ENCODE data around the gene CEP112. TPM values are rescaled to one million over a fixed set of nuclear protein-coding genes. Genes with fewer than 3 reads are reported as not detected.

CEP112 gene
- total and polyA plus RNA-seq, 4 donors, result 5.9 to 32.9 (median 18.8) TPM

GRCh38 chr17:65742403-65743307, 449.3 kb downstream of the CEP112 start:
- DNase-seq (no peak), ATAC-seq (ENCODE audit: insufficient read depth, low FRiP score) (peak; percentile 75)
- no peaks in the 10 kb centered on the region for H3K27me3 ChIP-seq (ENCODE audit: control insufficient read depth in 3 of 3, insufficient read depth in 3 of 3, low read length in 2 of 3)
- no peak for TF ChIP-seq CTCF (IDR thresholded peaks at IDR 0.05; ENCODE audit: control extremely low read depth, extremely low read depth)
- H3K27ac ChIP-seq (ENCODE audit: low read depth in 1 of 2, low read length in 1 of 2), result peak overlapping the region in 1 of 2 donors; percentile 65
- 51 to 77% methylated on average over 6 of the region's 6 CpGs for WGBS, 2 donors
- H3K9me3 ChIP-seq (ENCODE audit: control insufficient read depth in 4 of 4, insufficient read depth in 3 of 4, low read length in 3 of 4), result peaks cover 0 to 3% (median under 1%) of the 10 kb centered on the region in 4 donors
- H3K9ac ChIP-seq (ENCODE audit: insufficient read depth in 1 of 2, low read length in 2 of 2), result no peak overlapping the region
- peaks cover 0 to 5% (median 0%) of the 10 kb centered on the region in 5 donors for H3K4me1 ChIP-seq (ENCODE audit: control insufficient read depth in 5 of 5, insufficient read depth in 5 of 5, low read length in 5 of 5)
- peaks cover 0 to 2% (median under 1%) of the 10 kb centered on the region in 4 donors for H3K36me3 ChIP-seq (ENCODE audit: control insufficient read depth in 4 of 4, insufficient read depth in 4 of 4, low read length in 4 of 4)
- no peak overlapping the region for H3K4me3 ChIP-seq

GRCh38 chr17:65741710-65742109, 450.2 kb downstream of the CEP112 start:
- H3K36me3 ChIP-seq (ENCODE audit: control insufficient read depth in 4 of 4, insufficient read depth in 4 of 4, low read length in 4 of 4), result peaks cover 0 to 2% (median under 1%) of the 10 kb centered on the region in 4 donors
- no peaks in the 10 kb centered on the region for H3K27me3 ChIP-seq (ENCODE audit: control insufficient read depth in 3 of 3, insufficient read depth in 3 of 3, low read length in 2 of 3)
- H3K27ac ChIP-seq (ENCODE audit: low read depth in 1 of 2, low read length in 1 of 2), result no peak overlapping the region
- WGBS, 2 donors, result 87 to 91% methylated on average over 1 of the region's 1 CpG
- no peak for DNase-seq
- H3K9ac ChIP-seq (ENCODE audit: insufficient read depth in 1 of 2, low read length in 2 of 2), result no peak overlapping the region
- peaks cover 0 to 3% (median 0%) of the 10 kb centered on the region in 4 donors for H3K9me3 ChIP-seq (ENCODE audit: control insufficient read depth in 4 of 4, insufficient read depth in 3 of 4, low read length in 3 of 4)
- TF ChIP-seq CTCF (IDR thresholded peaks at IDR 0.05; ENCODE audit: control extremely low read depth, extremely low read depth), result no peak
- ATAC-seq (ENCODE audit: insufficient read depth, low FRiP score), result no peak
- peaks cover 0 to 5% (median 0%) of the 10 kb centered on the region in 5 donors for H3K4me1 ChIP-seq (ENCODE audit: control insufficient read depth in 5 of 5, insufficient read depth in 5 of 5, low read length in 5 of 5)
- no peak overlapping the region for H3K4me3 ChIP-seq

GRCh38 chr17:65739034-65739433, 452.9 kb downstream of the CEP112 start:
- no peak for TF ChIP-seq CTCF (IDR thresholded peaks at IDR 0.05; ENCODE audit: control extremely low read depth, extremely low read depth)
- peaks cover 0 to 2% (median under 1%) of the 10 kb centered on the region in 4 donors for H3K36me3 ChIP-seq (ENCODE audit: control insufficient read depth in 4 of 4, insufficient read depth in 4 of 4, low read length in 4 of 4)
- ATAC-seq (ENCODE audit: insufficient read depth, low FRiP score) (no peak), DNase-seq (no peak)
- peaks cover 0 to 3% (median 0%) of the 10 kb centered on the region in 4 donors for H3K9me3 ChIP-seq (ENCODE audit: control insufficient read depth in 4 of 4, insufficient read depth in 3 of 4, low read length in 3 of 4)
- no peak overlapping the region for H3K27ac ChIP-seq (ENCODE audit: low read depth in 1 of 2, low read length in 1 of 2)
- no peaks in the 10 kb centered on the region for H3K27me3 ChIP-seq (ENCODE audit: control insufficient read depth in 3 of 3, insufficient read depth in 3 of 3, low read length in 2 of 3)
- H3K9ac ChIP-seq (ENCODE audit: insufficient read depth in 1 of 2, low read length in 2 of 2), result no peak overlapping the region
- H3K4me1 ChIP-seq (ENCODE audit: control insufficient read depth in 5 of 5, insufficient read depth in 5 of 5, low read length in 5 of 5), result peaks cover 0 to 5% (median 0%) of the 10 kb centered on the region in 5 donors
- no peak overlapping the region for H3K4me3 ChIP-seq

Measured in lung (tissue), 12 donors.